Astrocyte (in vitro differentiated cells and primary cell): Measurements from ENCODE around the gene CRYBA2.

ENCODE experiments used
- CTCF ChIP-seq: IDR thresholded peaks from 2 replicates; pipeline ENCODE4 v1.5.1; 2011; ENCODE audit warnings: low read depth, mild to moderate bottlenecking, inconsistent platforms, low read length, moderate library complexity; ENCODE audit not compliant: insufficient read depth
- EZH2 ChIP-seq: IDR thresholded peaks from 2 replicates; pipeline ENCODE4 v1.6.1; 2012; ENCODE audit warnings: mild to moderate bottlenecking, low read length, inconsistent platforms; ENCODE audit not compliant: insufficient read depth

GRCh38 chr2:218992196-218992595 is 1.0 kb downstream of the CRYBA2 start:
- TF ChIP-seq CTCF (no peak), EZH2 (no peak)
